SK-N-SH treated with all-trans-retinoic acid at 6 μM for 48 hours (cell line): ENCODE data around the gene GLOD4.

Source experiments
- ARNTL ChIP-seq: fragments of 450-650 bp; formaldehyde crosslinking; IDR thresholded peaks from 2 replicates; pipeline ENCODE4 v1.5.0; 2020; ENCODE audit warnings: low read depth, mild to moderate bottlenecking, moderate library complexity, borderline replicate concordance
- GLIS3 ChIP-seq: fragments of 250-450 bp; sonication (Bioruptor Pico); IDR thresholded peaks from 2 replicates; pipeline ENCODE4 v1.5.0; 2020; ENCODE audit warnings: mild to moderate bottlenecking, moderate library complexity
- PATZ1 ChIP-seq: fragments of 250-450 bp; sonication (Bioruptor Pico); IDR thresholded peaks from 2 replicates; pipeline ENCODE4 v1.8.0; 2020; ENCODE audit warnings: mild to moderate bottlenecking, moderate library complexity, borderline replicate concordance
- TOX ChIP-seq: fragments of 250-450 bp; sonication (Bioruptor Pico); IDR thresholded peaks from 2 replicates; pipeline ENCODE4 v1.8.0; 2021; ENCODE audit warnings: mild to moderate bottlenecking, moderate library complexity, borderline replicate concordance
- ZC3H10 ChIP-seq: fragments of 250-450 bp; sonication (Bioruptor Pico); IDR thresholded peaks from 2 replicates; pipeline ENCODE4 v1.5.1; 2021; ENCODE audit warnings: mild to moderate bottlenecking, moderate library complexity
- ZFP30 ChIP-seq: fragments of 450-650 bp; formaldehyde crosslinking; IDR thresholded peaks from 2 replicates; pipeline ENCODE4 v1.5.0; 2022; ENCODE audit warnings: mild to moderate bottlenecking, moderate library complexity
- ZNF70 ChIP-seq: fragments of 450-650 bp; formaldehyde crosslinking; IDR thresholded peaks from 2 replicates; pipeline ENCODE4 v1.5.0; 2020; ENCODE audit warnings: mild to moderate bottlenecking, moderate library complexity

DNA sequence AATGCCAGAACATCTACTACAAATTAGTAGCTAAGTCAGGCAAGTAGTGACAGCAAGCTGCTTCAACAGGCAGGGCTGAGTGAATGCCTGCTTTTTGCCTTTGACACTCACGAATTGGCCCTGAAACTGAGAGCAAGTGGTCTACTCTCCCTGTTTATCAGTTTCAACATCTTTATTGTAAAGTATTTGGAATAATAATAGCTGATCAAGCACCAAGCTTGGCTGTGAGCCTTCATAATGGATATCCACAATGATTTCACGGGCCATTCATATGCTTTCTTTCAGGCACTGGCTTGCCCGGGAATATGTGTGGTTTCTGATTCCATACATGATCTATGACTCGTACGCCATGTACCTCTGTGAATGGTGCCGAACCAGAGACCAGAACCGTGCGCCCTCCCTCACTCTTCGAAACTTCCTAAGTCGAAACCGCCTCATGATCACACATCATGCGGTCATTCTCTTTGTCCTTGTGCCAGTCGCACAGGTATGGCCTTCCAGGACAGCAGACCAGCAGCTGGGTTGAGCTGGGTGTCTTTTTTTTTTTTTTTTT, 44.4 kb downstream of the GLOD4 start:
- no peak for TF ChIP-seq GLIS3 (CRISPR knock-in tag)
- TF ChIP-seq ZC3H10 (CRISPR knock-in tag) = no peak
- TF ChIP-seq ARNTL (CRISPR knock-in tag) = no peak
- no peak for TF ChIP-seq TOX (CRISPR knock-in tag)
- no peak for TF ChIP-seq ZFP30 (CRISPR knock-in tag)
- TF ChIP-seq PATZ1 (CRISPR knock-in tag) = no peak
- TF ChIP-seq ZNF70 (CRISPR knock-in tag) = no peak
